ENCODE results near the gene ABI1. TPM values are rescaled to one million over a fixed set of nuclear protein-coding genes. Genes with fewer than 3 reads are reported as not detected.

Gene ABI1
- total RNA-seq, 2 donors from 2014 or later: 40.6 to 42.2 TPM

DNA sequence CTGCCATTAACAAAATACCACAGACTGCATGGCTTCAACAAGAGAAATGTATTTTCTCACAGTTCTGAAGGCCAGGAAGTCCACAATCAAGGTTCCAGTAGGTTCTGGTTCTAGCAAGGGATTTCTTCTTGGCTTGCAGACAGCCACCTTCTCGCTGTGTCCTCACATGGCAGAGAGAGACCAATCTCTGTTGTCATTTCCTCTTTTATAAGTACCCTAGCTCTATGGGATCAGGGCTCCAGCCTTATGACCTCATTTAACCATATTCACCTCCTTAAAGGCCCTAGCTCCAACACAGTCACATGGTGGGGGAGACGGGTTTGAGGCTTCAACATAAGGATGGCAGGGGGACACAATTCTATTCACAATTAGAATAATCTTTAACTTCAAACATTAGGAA, 23.6 kb downstream of the ABI1 start:
- Histone ChIP-seq H3K9ac (ENCODE audit: extremely low read depth, low read length, poor library complexity, severe bottlenecking) (no peak overlapping the region), H3K36me3 (ENCODE audit: control insufficient read depth, insufficient read depth, low read length) (peaks cover 5% of the 10 kb centered on the region), H3K4me1 (ENCODE audit: control insufficient read depth, insufficient read depth, low read length) (no peaks in the 10 kb centered on the region), H3K27ac (ENCODE audit: low read depth, low read length) (no peak overlapping the region), H3K9me3 (ENCODE audit: control insufficient read depth, low read length) (peaks cover 8% of the 10 kb centered on the region), H3K27me3 (ENCODE audit: control insufficient read depth, insufficient read depth, low read length, poor library complexity, severe bottlenecking) (no peaks in the 10 kb centered on the region), H3K4me3 (ENCODE audit: low read length) (no peak overlapping the region)
- Mint-ChIP-seq H3K4me3 (no peak overlapping the region), H3K27me3 (ENCODE audit: insufficient read depth) (no peaks in the 10 kb centered on the region), H3K36me3 (ENCODE audit: low read depth) (peaks cover 20% of the 10 kb centered on the region), H3K4me1 (peaks cover 15% of the 10 kb centered on the region), H3K9me3 (peaks cover 5% of the 10 kb centered on the region), H3K27ac (no peak overlapping the region)
- TF ChIP-seq, protein P1, sequence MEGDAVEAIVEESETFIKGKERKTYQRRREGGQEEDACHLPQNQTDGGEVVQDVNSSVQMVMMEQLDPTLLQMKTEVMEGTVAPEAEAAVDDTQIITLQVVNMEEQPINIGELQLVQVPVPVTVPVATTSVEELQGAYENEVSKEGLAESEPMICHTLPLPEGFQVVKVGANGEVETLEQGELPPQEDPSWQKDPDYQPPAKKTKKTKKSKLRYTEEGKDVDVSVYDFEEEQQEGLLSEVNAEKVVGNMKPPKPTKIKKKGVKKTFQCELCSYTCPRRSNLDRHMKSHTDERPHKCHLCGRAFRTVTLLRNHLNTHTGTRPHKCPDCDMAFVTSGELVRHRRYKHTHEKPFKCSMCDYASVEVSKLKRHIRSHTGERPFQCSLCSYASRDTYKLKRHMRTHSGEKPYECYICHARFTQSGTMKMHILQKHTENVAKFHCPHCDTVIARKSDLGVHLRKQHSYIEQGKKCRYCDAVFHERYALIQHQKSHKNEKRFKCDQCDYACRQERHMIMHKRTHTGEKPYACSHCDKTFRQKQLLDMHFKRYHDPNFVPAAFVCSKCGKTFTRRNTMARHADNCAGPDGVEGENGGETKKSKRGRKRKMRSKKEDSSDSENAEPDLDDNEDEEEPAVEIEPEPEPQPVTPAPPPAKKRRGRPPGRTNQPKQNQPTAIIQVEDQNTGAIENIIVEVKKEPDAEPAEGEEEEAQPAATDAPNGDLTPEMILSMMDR (conservative IDR thresholded peaks at IDR 0.05): no peak
- no peak for DNase-seq
- WGBS, 2 experiments (ENCODE audit: insufficient coverage in 1 of 2, insufficient read length in 1 of 2): 98 to 100% methylated on average over 1 to 2 of the region's 2 CpGs

DNA sequence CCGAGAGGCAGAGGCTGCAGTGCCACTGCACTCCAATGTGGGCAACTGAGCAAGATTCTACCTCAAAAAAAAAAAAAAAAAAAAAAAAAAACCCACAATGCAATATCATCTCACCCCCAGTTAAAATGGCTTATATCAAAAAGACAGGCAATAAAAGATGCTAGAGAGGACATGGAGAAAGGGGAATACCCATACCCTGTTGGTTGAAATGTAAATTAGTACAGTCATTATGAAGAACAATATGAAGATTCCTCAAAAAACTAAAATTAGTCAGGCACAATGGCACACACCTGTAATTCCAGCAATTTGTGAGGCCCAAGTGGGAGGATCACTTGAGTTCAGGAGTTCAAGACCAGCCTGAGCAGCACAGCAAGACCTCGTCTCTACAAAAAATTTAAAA, 25.7 kb downstream of the ABI1 start:
- Mint-ChIP-seq H3K4me1 (peaks cover 7% of the 10 kb centered on the region), H3K36me3 (ENCODE audit: low read depth) (peaks cover 23% of the 10 kb centered on the region), H3K27me3 (ENCODE audit: insufficient read depth) (no peaks in the 10 kb centered on the region), H3K27ac (no peak overlapping the region), H3K9me3 (peaks cover 5% of the 10 kb centered on the region), H3K4me3 (no peak overlapping the region)
- Histone ChIP-seq H3K27me3 (ENCODE audit: control insufficient read depth, insufficient read depth, low read length, poor library complexity, severe bottlenecking) (no peaks in the 10 kb centered on the region), H3K9ac (ENCODE audit: extremely low read depth, low read length, poor library complexity, severe bottlenecking) (no peak overlapping the region), H3K9me3 (ENCODE audit: control insufficient read depth, low read length) (peaks cover 8% of the 10 kb centered on the region), H3K4me3 (ENCODE audit: low read length) (no peak overlapping the region), H3K36me3 (ENCODE audit: control insufficient read depth, insufficient read depth, low read length) (peaks cover 5% of the 10 kb centered on the region), H3K4me1 (ENCODE audit: control insufficient read depth, insufficient read depth, low read length) (no peaks in the 10 kb centered on the region), H3K27ac (ENCODE audit: low read depth, low read length) (no peak overlapping the region)
- TF ChIP-seq, protein P1 (conservative IDR thresholded peaks at IDR 0.05): no peak
- no peak for DNase-seq
- WGBS, 2 experiments (ENCODE audit: insufficient coverage in 1 of 2, insufficient read length in 1 of 2): 94% methylated on average over 2 of the region's 2 CpGs; no CpG with 5 or more reads in 1 of the 2 experiments

DNA sequence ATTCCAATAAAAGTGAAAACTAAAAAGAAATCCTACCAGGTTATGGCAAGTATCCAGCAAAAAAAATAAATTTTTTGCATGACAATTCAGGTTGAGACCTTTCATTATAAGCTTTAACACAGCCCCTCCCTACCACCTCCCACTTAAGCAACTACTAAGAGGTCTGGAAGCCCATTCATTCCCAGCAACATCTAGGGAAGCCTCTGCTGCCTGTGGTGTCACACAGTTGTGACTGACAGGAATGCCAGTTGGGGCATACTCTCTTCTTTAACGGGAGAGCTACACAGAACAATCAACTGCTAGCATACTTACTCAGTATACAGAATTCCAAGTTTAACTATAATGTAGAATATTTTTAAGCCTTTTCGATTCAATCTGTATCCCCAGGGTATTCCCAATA, 27.8 kb downstream of the ABI1 start:
- H3K27me3 Mint-ChIP-seq (ENCODE audit: insufficient read depth): no peaks in the 10 kb centered on the region
- peaks cover 20% of the 10 kb centered on the region for H3K36me3 Mint-ChIP-seq (ENCODE audit: low read depth)
- H3K4me3 ChIP-seq (ENCODE audit: low read length): no peak overlapping the region
- H3K27ac ChIP-seq (ENCODE audit: low read depth, low read length): no peak overlapping the region
- H3K9me3 Mint-ChIP-seq: peaks cover 5% of the 10 kb centered on the region
- H3K4me1 Mint-ChIP-seq: peaks cover 6% of the 10 kb centered on the region
- H3K4me1 ChIP-seq (ENCODE audit: control insufficient read depth, insufficient read depth, low read length): no peaks in the 10 kb centered on the region
- peak; percentile 52 for DNase-seq
- H3K27ac Mint-ChIP-seq: no peak overlapping the region
- H3K9ac ChIP-seq (ENCODE audit: extremely low read depth, low read length, poor library complexity, severe bottlenecking): no peak overlapping the region
- WGBS, 2 experiments (ENCODE audit: insufficient coverage in 1 of 2, insufficient read length in 1 of 2): 73 to 100% methylated on average over 1 to 2 of the region's 2 CpGs
- TF ChIP-seq, protein P1 (conservative IDR thresholded peaks at IDR 0.05): no peak
- peaks cover 8% of the 10 kb centered on the region for H3K9me3 ChIP-seq (ENCODE audit: control insufficient read depth, low read length)
- H3K27me3 ChIP-seq (ENCODE audit: control insufficient read depth, insufficient read depth, low read length, poor library complexity, severe bottlenecking): no peaks in the 10 kb centered on the region
- no peak overlapping the region for H3K4me3 Mint-ChIP-seq
- H3K36me3 ChIP-seq (ENCODE audit: control insufficient read depth, insufficient read depth, low read length): peaks cover 5% of the 10 kb centered on the region

All from endodermal cell (in vitro differentiated cells).